ENCODE data around the gene HPGDS. TPM values are rescaled to one million over a fixed set of nuclear protein-coding genes. Genes with fewer than 3 reads are reported as not detected.
"Not testable (repeated sequence)": the region's sequence is repeated elsewhere in the genome, so short reads cannot be mapped to it uniquely, and the experiment has no call there.

HPGDS gene
- 1 to 10 TPM in 1 of 2 donors, not detected in 1; 1.1 TPM for total RNA-seq

DNA sequence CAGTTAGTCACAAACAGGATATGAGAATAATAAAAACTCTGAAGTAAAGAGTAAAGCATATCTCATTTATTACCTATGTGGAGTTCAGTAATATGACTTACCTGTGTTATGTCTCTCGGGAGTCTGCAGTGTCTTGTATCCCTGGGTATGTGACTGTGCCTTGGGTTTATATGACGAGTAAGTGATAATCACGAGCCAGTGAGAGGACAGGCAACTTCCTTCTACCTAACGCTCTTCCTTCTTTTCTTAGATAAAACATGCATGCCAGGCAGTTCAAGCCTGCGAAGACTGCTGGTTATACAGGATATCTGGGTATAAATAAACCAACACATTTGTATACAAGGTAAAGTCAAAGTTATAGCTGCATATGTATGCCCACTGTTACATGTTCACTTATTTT, at the start of gene HPGDS:
Gene HPGDS (minus strand): TSS at position 143 of the 400 bp plus-strand sequence. CDS start 8,207 bp downstream, outside the sequence.
- ATAC-seq (replicated peaks): no peak
- Mint-ChIP-seq H3K27ac (no peak within 1 kb of the TSS), H3K4me1 (peaks cover 20% of the 10 kb centered on the region), H3K9me3 (no peaks in the 10 kb centered on the region), H3K4me3 (no peak within 1 kb of the TSS), H3K36me3 (ENCODE audit: low read depth) (no peaks in the 10 kb centered on the region), H3K27me3 (no peaks in the 10 kb centered on the region)

GRCh38 chr4:94390804-94391410, 48.3 kb upstream of the HPGDS start:
- no peaks in the 10 kb centered on the region for H3K36me3 Mint-ChIP-seq (ENCODE audit: low read depth)
- H3K4me1 Mint-ChIP-seq: no peaks in the 10 kb centered on the region
- no peak overlapping the region for H3K4me3 Mint-ChIP-seq
- no peak for ATAC-seq (replicated peaks)
- no peak overlapping the region for H3K27ac Mint-ChIP-seq
- no peaks in the 10 kb centered on the region for H3K9me3 Mint-ChIP-seq
- peaks cover 16% of the 10 kb centered on the region for H3K27me3 Mint-ChIP-seq

- H3K27ac Mint-ChIP-seq: no peak overlapping the region
- no peaks in the 10 kb centered on the region for H3K36me3 Mint-ChIP-seq (ENCODE audit: low read depth)
- no peaks in the 10 kb centered on the region for H3K4me1 Mint-ChIP-seq
- H3K4me3 Mint-ChIP-seq: no peak overlapping the region
- peaks cover 16% of the 10 kb centered on the region for H3K27me3 Mint-ChIP-seq
- no peak for ATAC-seq (replicated peaks)
- H3K9me3 Mint-ChIP-seq: no peaks in the 10 kb centered on the region
These were observed 47.1 kb upstream of the HPGDS start for GRCh38 chr4:94389595-94390267.

- not testable (repeated sequence) for H3K4me3 Mint-ChIP-seq; H3K27ac Mint-ChIP-seq; H3K36me3 Mint-ChIP-seq (ENCODE audit: low read depth); H3K9me3 Mint-ChIP-seq; H3K4me1 Mint-ChIP-seq; ATAC-seq (replicated peaks)
- H3K27me3 Mint-ChIP-seq: peaks cover 16% of the 10 kb centered on the region
These were observed 45.3 kb upstream of the HPGDS start for GRCh38 chr4:94387965-94388364.

DNA sequence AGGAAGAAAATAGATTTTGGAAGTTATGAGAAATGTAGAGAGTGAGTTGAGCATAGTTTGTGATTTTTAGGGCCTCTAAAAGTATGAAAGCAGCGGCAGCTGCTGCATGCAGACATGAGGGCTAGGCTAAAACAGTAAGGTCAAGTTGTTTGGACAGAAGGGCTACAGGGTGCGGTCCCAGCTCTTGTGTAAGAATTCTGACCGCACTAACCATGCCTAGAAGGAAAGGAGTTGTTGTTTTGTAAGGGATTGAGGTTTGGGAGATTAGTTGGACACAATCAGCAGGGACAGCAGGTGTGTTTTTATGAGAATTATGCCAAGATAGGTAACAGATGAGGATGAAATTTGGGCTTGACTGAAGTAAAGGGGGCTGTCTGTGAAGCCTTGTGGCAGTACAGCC, 42.8 kb upstream of the HPGDS start:
- H3K27ac Mint-ChIP-seq; H3K4me1 Mint-ChIP-seq; H3K36me3 Mint-ChIP-seq (ENCODE audit: low read depth); H3K4me3 Mint-ChIP-seq; ATAC-seq (replicated peaks); H3K9me3 Mint-ChIP-seq: not testable (repeated sequence)
- peaks cover 16% of the 10 kb centered on the region for H3K27me3 Mint-ChIP-seq

DNA sequence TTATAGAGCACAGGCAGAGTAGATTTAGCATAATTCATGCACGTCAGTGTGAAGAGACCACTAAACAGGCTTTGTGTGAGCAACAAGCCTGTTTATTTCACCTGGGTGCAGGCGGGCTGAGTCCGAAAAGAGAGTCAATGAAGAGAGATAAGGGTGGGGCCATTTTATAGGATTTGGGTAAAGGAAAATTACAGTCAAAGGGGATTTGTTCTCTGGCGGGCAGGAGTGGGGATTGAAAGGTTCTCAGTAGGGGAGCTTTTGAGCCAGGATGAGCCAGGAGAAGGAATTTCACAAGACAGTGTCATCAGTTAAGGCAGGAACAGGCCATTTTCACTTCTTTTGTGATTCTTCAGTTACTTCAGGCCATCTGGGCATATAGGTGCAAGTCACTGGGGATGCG, 40.3 kb upstream of the HPGDS start:
- not testable (repeated sequence) for ATAC-seq (replicated peaks); H3K4me3 Mint-ChIP-seq; H3K36me3 Mint-ChIP-seq (ENCODE audit: low read depth); H3K9me3 Mint-ChIP-seq; H3K4me1 Mint-ChIP-seq; H3K27ac Mint-ChIP-seq
- H3K27me3 Mint-ChIP-seq: peaks cover 12% of the 10 kb centered on the region

DNA sequence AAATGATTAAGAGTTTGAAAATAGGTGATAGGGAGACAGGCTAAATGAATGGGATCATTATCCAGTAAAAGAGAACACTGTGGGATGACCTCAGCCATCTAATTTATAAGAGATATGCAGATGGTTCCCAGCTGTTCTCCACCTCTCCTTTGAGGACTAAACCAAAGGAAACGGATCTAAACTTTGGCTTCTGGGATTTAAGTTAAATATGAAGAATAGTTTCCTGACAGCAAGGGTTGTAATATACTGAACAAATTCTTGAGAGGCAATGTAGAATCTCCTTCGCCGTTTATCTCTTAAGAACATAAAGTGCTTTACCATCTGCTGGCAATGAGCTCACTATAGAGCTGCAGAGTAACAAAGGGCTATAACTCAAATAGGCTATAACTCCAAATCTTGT, 35.4 kb upstream of the HPGDS start:
- Mint-ChIP-seq H3K27me3 (peaks cover 12% of the 10 kb centered on the region), H3K9me3 (no peaks in the 10 kb centered on the region)

GRCh38 chr4:94377294-94377693, 34.7 kb upstream of the HPGDS start:
- no peaks in the 10 kb centered on the region for H3K36me3 Mint-ChIP-seq (ENCODE audit: low read depth)
- ATAC-seq (replicated peaks): no peak
- H3K9me3 Mint-ChIP-seq: no peaks in the 10 kb centered on the region
- peaks cover 12% of the 10 kb centered on the region for H3K27me3 Mint-ChIP-seq
- H3K4me1 Mint-ChIP-seq: no peaks in the 10 kb centered on the region
- no peak overlapping the region for H3K4me3 Mint-ChIP-seq
- no peak overlapping the region for H3K27ac Mint-ChIP-seq

More for the DNA sequence above, 35.4 kb upstream of the HPGDS start:
- Mint-ChIP-seq H3K36me3 (ENCODE audit: low read depth) (no peaks in the 10 kb centered on the region), H3K27ac (no peak overlapping the region), H3K4me1 (no peaks in the 10 kb centered on the region), H3K4me3 (no peak overlapping the region)
- ATAC-seq (replicated peaks): no peak

GRCh38 chr4:94375364-94375763, 32.7 kb upstream of the HPGDS start:
- H3K4me3 Mint-ChIP-seq: no peak overlapping the region
- H3K36me3 Mint-ChIP-seq (ENCODE audit: low read depth): no peaks in the 10 kb centered on the region
- no peaks in the 10 kb centered on the region for H3K9me3 Mint-ChIP-seq
- peaks cover 13% of the 10 kb centered on the region for H3K27me3 Mint-ChIP-seq
- ATAC-seq (replicated peaks): no peak
- no peak overlapping the region for H3K27ac Mint-ChIP-seq
- H3K4me1 Mint-ChIP-seq: no peaks in the 10 kb centered on the region

DNA sequence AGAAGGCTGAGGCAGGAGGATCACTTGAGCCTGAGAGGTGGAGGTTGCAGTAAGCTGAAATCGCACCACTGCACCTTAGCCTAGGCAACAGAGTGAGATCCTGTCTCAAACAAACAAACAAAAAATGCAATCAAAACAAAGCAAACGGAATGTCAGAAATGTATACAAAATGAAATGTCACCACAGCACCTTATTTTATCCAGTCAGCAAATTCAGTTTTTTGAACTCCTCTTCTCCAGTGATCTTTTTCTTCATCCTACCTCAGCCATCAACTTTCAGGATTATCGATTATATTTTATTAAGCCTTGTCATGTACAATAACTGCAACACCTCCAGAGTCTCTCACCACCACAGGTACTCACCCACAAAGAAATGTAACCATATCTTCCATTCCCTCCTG, 31.1 kb upstream of the HPGDS start:
- H3K27ac Mint-ChIP-seq: no peak overlapping the region
- peaks cover 22% of the 10 kb centered on the region for H3K27me3 Mint-ChIP-seq
- no peak for ATAC-seq (replicated peaks)

GRCh38 chr4:94372991-94373390, 30.4 kb upstream of the HPGDS start:
- Mint-ChIP-seq H3K4me1 (no peaks in the 10 kb centered on the region), H3K36me3 (ENCODE audit: low read depth) (no peaks in the 10 kb centered on the region), H3K27me3 (peaks cover 22% of the 10 kb centered on the region), H3K27ac (no peak overlapping the region), H3K4me3 (no peak overlapping the region), H3K9me3 (no peaks in the 10 kb centered on the region)
- no peak for ATAC-seq (replicated peaks)

More for the DNA sequence above, 31.1 kb upstream of the HPGDS start:
- Mint-ChIP-seq H3K4me3 (no peak overlapping the region), H3K9me3 (no peaks in the 10 kb centered on the region), H3K36me3 (ENCODE audit: low read depth) (no peaks in the 10 kb centered on the region), H3K4me1 (no peaks in the 10 kb centered on the region)

GRCh38 chr4:94372228-94372978, 29.8 kb upstream of the HPGDS start:
- Mint-ChIP-seq H3K27me3 (peaks cover 22% of the 10 kb centered on the region), H3K4me3 (no peak overlapping the region), H3K36me3 (ENCODE audit: low read depth) (no peaks in the 10 kb centered on the region), H3K9me3 (no peaks in the 10 kb centered on the region), H3K27ac (no peak overlapping the region), H3K4me1 (no peaks in the 10 kb centered on the region)
- ATAC-seq (replicated peaks): no peak

GRCh38 chr4:94371290-94371689, 28.7 kb upstream of the HPGDS start:
- H3K27ac Mint-ChIP-seq: no peak overlapping the region
- H3K9me3 Mint-ChIP-seq: peaks cover 4% of the 10 kb centered on the region
- H3K4me1 Mint-ChIP-seq: no peaks in the 10 kb centered on the region
- H3K4me3 Mint-ChIP-seq: no peak overlapping the region
- H3K36me3 Mint-ChIP-seq (ENCODE audit: low read depth): no peaks in the 10 kb centered on the region
- no peak for ATAC-seq (replicated peaks)
- peaks cover 25% of the 10 kb centered on the region for H3K27me3 Mint-ChIP-seq

- H3K4me3 Mint-ChIP-seq: no peak overlapping the region
- no peak overlapping the region for H3K27ac Mint-ChIP-seq
- no peaks in the 10 kb centered on the region for H3K36me3 Mint-ChIP-seq (ENCODE audit: low read depth)
- no peak for ATAC-seq (replicated peaks)
- H3K9me3 Mint-ChIP-seq: peaks cover 4% of the 10 kb centered on the region
- H3K27me3 Mint-ChIP-seq: peaks cover 30% of the 10 kb centered on the region
- H3K4me1 Mint-ChIP-seq: no peaks in the 10 kb centered on the region
These were observed 28.1 kb upstream of the HPGDS start for GRCh38 chr4:94370533-94371254.
